ENCODE data around the gene USP25. TPM values are rescaled to one million over a fixed set of nuclear protein-coding genes. Genes with fewer than 3 reads are reported as not detected.

Gene USP25
- total RNA-seq, 1 donor from 2014 or later, result 54.5 TPM

DNA sequence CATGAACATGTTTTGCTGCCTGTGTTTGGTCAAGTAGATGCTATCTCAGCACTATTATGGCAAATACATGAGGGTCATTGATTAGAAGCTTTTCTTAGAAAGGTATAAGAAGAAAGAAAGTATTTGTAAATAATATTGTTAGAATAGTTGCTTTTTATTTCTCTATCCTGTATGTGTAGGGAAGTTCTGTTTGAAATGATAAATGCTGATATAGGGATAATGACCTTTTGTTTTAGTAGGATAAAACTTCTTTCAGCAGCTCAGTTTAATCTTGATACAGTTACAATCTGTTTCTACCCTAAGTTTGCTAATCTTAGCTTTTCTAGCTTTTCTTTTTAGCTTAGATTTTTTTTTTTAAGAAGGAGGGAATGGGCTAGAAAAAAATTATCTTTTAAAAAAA lies 63.3 kb downstream of the USP25 start:
- no peak for FAIRE-seq
- TF ChIP-seq, protein P1, sequence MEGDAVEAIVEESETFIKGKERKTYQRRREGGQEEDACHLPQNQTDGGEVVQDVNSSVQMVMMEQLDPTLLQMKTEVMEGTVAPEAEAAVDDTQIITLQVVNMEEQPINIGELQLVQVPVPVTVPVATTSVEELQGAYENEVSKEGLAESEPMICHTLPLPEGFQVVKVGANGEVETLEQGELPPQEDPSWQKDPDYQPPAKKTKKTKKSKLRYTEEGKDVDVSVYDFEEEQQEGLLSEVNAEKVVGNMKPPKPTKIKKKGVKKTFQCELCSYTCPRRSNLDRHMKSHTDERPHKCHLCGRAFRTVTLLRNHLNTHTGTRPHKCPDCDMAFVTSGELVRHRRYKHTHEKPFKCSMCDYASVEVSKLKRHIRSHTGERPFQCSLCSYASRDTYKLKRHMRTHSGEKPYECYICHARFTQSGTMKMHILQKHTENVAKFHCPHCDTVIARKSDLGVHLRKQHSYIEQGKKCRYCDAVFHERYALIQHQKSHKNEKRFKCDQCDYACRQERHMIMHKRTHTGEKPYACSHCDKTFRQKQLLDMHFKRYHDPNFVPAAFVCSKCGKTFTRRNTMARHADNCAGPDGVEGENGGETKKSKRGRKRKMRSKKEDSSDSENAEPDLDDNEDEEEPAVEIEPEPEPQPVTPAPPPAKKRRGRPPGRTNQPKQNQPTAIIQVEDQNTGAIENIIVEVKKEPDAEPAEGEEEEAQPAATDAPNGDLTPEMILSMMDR (IDR thresholded peaks at IDR 0.05; ENCODE audit: insufficient read depth, low read length, severe bottlenecking), result no peak
- H3K4me3 ChIP-seq (ENCODE audit: low read depth, low read length), result no peak overlapping the region

DNA sequence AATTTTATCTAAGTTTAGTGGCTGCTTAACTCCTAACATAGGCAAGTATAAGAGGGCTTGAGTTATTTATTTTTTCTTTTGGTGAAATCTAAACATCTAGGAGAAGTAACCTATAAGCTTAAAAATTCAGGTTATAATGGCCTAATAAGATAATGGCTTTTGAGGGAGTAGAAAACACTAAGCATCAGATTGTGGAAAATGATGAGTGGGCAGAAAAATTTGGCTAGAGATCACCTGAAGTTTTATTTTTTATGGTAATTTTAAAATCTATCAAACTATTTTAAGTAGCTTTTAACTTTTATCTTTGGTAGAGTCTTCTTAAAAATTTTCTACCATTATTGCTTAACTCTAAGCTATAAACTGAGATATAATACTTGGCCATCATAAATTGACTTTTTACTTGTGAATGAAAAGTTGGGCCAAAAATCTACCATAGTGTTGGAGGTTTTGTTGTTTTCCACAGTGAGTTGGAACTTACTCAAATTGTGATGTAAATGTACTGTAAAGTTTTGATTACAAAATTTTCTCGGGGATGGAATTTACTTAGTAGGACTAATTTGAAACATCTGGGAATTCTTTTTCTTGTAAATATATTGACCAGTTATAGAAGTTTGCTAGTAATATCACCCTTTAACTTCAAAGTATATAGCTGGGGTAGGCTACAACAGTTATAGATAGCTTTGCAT lies 63.9 kb downstream of the USP25 start:
- no peaks in the 10 kb centered on the region for H3K27me3 ChIP-seq (ENCODE audit: control insufficient read depth, insufficient read depth, low read length)
- TF ChIP-seq, protein P1 (IDR thresholded peaks at IDR 0.05; ENCODE audit: insufficient read depth, low read length, severe bottlenecking), result no peak
- H3K36me3 ChIP-seq (ENCODE audit: control insufficient read depth, insufficient read depth, low read length), result no peaks in the 10 kb centered on the region
- no peak overlapping the region for H3K4me3 ChIP-seq (ENCODE audit: low read depth, low read length)
- DNase-seq (ENCODE audit: low read depth), result no peak
- FAIRE-seq, result no peak

More for the DNA sequence above, 63.3 kb downstream of the USP25 start:
- no peak for DNase-seq (ENCODE audit: low read depth)
- H3K36me3 ChIP-seq (ENCODE audit: control insufficient read depth, insufficient read depth, low read length), result no peaks in the 10 kb centered on the region
- no peaks in the 10 kb centered on the region for H3K27me3 ChIP-seq (ENCODE audit: control insufficient read depth, insufficient read depth, low read length)

DNA sequence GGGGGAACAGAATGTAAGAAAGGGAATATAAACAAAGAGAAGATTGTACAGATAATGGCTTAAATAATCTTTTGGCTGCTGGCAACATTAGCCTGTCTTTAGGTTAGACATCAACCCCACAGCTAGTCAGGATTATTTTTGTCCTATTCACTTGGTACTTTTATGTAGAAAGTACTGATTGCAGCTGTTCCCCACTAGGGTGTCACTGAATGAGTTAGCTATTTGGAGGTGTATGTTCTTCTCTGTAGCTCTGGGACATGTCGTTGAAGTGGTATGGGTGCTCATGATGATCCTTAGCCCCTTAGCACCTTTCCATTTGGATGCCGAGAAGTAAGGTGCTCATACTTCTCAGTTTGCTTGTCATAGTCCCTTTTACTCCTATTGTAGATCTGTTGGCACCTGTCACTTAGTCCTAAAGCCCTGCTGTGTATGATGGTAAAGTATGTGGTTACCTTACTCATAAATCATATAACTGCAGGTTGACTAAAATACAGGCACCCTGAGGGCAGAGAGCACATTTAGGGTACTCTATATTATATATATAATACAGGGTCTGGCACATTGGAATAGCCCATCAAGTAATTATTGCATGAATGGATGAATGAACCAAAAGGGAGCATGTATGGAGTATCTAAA lies 64.6 kb downstream of the USP25 start:
- H3K36me3 ChIP-seq (ENCODE audit: control insufficient read depth, insufficient read depth, low read length), result no peaks in the 10 kb centered on the region
- FAIRE-seq (no peak), DNase-seq (ENCODE audit: low read depth) (no peak)
- no peak overlapping the region for H3K4me3 ChIP-seq (ENCODE audit: low read depth, low read length)
- H3K27me3 ChIP-seq (ENCODE audit: control insufficient read depth, insufficient read depth, low read length), result no peaks in the 10 kb centered on the region
- TF ChIP-seq, protein P1 (IDR thresholded peaks at IDR 0.05; ENCODE audit: insufficient read depth, low read length, severe bottlenecking), result no peak

DNA sequence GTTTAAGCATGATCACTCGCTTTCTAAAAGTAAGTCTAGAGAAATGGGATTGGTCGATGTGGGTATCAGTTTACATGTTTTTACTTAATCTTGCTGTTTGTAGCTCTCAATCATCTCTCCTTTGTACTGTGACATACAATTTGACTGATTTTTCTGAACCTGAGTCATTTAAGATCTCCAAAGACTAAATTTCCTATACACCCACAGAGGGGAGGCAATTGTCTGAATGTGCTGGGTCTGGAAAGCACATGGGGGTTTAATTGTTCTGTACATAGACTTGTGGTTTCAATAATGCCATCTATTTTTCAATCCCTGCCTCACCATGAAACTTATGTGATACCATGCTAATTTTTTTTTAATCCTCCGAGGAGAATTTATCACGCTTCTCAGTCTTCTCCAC lies 65.8 kb downstream of the USP25 start:
- DNase-seq (ENCODE audit: low read depth) (no peak), FAIRE-seq (no peak)
- H3K36me3 ChIP-seq (ENCODE audit: control insufficient read depth, insufficient read depth, low read length), result no peaks in the 10 kb centered on the region
- H3K4me3 ChIP-seq (ENCODE audit: low read depth, low read length), result no peak overlapping the region
- TF ChIP-seq, protein P1 (IDR thresholded peaks at IDR 0.05; ENCODE audit: insufficient read depth, low read length, severe bottlenecking), result no peak
- no peaks in the 10 kb centered on the region for H3K27me3 ChIP-seq (ENCODE audit: control insufficient read depth, insufficient read depth, low read length)

DNA sequence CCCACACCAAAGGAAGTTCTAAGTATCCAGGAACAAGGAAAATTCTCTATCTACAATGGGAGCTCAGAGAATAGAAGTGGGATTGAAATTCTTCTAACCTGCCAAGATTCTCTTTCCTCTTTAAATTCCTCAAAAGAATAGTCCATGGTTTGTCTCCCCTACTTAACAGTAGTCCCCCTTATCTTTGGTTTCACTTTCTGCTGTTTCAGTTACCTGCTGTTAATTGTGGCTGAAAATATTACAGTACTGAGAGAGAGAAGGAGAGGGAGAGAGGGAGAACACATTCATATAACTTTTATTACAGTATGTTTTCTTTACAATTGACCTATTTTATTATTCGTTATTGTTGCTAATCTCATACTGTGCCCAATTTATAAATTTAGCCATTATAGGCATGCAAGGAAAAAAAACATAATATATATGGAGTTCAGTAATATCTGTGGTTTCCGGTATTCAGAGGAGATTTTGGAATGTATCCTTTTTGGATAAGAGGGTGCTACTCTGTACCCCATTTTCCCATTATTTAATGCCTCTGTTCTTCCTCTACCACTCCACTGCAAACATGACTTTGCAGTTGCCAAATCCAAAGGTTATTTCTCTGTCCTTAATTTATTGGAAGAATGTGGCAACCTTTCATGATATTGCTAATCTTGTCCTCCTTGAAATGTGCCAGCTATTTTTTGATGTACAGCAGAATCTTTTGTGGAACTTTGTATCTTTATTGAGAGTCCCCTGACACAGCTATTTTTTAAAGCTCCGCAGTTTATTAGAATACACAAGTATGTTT lies 68.0 kb downstream of the USP25 start:
- H3K36me3 ChIP-seq (ENCODE audit: control insufficient read depth, insufficient read depth, low read length), result no peaks in the 10 kb centered on the region
- FAIRE-seq (no peak), DNase-seq (ENCODE audit: low read depth) (no peak)
- H3K27me3 ChIP-seq (ENCODE audit: control insufficient read depth, insufficient read depth, low read length), result no peaks in the 10 kb centered on the region
- no peak overlapping the region for H3K4me3 ChIP-seq (ENCODE audit: low read depth, low read length)
- TF ChIP-seq, protein P1 (IDR thresholded peaks at IDR 0.05; ENCODE audit: insufficient read depth, low read length, severe bottlenecking), result no peak

Data from bronchial epithelial cell (primary cell).